IPS DF 4.7 (cell line): ENCODE data around the gene SNRNP200.
"Not testable (repeated sequence)": the region's sequence is repeated elsewhere in the genome, so short reads cannot be mapped to it uniquely, and the experiment has no call there.

ENCODE experiments used
- DNase-seq: peaks from one replicate; pipeline ENCODE4 v3.0.0-alpha.2; 2013; ENCODE audit warnings: low spot score; ENCODE audit errors: extremely low read depth

SNRNP200 gene

GRCh38 chr2:96274355-96275056, 30.8 kb downstream of the SNRNP200 start:
- DNase-seq: no peak

GRCh38 chr2:96273763-96274162, 31.6 kb downstream of the SNRNP200 start:
- DNase-seq: no peak

DNA sequence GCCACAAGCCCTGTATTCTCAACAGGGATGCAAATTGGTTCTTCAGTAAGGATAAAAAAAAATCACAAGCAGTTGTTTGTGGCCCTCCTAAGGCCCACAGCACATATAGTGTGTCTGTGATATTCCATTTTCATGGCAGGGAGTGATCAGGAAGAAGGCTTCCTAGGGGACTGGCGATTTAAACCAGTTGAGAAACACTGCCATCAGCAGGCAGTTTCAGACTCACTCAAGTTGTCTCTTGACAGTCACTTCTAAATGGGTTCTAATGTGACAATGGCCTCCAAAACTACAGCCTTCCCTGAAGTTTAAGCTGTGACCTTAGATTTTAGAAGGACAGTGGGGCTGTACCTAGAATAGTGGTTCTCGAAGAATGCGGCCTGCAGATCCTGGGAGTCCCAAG, 33.4 kb downstream of the SNRNP200 start:
- no peak for DNase-seq

DNA sequence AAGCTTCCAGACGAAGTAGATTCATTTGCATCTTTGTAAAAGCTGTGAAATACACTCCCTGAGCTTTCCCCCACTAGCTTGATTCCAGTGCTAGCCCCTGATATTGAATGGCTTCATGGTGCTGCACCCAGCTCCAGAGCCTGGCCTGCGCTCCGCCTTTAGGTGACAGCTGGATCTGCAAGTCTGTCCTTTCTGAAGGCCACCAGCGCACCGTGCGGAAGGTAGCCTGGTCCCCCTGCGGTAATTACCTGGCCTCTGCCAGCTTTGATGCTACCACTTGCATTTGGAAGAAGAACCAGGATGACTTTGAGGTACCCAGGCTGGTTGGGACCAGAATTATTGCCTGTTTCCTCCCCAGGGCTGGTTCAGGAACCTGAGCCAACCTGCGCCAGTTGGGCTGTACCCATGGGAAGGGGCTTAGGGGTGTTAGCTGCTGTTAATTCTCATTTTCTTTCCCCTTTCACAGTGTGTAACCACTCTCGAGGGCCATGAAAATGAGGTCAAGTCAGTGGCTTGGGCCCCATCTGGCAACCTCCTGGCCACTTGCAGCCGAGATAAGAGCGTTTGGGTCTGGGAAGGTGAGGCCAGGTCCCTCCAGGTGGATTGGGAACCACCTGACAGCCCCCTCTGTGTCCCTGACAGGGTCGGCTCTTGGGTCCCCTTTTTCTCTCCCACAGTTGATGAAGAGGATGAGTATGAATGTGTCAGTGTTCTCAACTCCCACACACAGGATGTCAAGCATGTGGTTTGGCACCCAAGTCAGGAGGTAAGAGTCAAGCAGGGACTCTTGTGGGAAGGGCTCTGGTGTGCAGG, 38.0 kb downstream of the SNRNP200 start:
- DNase-seq: no peak

GRCh38 chr2:96265840-96266679, 39.3 kb downstream of the SNRNP200 start, which contains the start of the genes CIAO1 and TMEM127:
Gene CIAO1 (plus strand): TSS chr2:96266225. CDS start chr2:96266351, 126 bp downstream.
Gene TMEM127 (minus strand): TSS chr2:96265997. CDS start chr2:96265381, 616 bp downstream.
- peak; percentile 64 for DNase-seq

- DNase-seq: no peak
Observed at GRCh38 chr2:96265349-96265839, 40.0 kb downstream of the SNRNP200 start.

DNA sequence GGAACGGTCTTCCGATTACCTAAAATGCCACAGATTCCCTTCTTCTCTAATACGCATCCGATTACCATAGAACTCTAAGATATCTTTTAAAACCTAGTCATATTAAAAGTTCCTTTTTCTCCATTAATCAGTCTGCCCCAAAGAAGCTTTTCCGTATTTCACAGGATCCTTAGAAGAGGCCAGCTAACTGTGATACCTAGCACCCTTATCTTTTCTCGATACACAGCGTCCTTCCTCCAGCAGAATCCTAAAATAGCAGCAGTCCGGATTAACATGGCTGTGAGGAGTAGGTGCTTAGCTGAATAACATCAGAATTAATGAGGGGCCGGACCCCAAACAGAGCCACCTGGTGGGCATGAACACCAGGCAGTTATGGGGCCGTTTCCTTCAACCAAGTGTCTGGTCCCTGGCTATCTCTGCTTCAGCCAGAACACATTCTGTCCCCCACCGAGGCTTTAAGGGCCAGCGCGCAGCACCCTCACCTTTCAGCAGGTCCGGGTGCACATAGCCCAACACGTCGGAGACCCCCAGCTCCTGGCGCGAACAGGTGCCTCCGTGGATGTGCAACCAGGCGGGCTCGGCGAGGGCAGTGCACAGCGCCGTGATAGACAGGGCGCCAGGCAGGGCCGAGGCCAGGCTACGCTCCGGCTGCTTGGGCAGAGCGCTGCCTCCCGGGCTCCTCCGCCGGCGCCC, 40.5 kb downstream of the SNRNP200 start:
- no peak for DNase-seq

DNA sequence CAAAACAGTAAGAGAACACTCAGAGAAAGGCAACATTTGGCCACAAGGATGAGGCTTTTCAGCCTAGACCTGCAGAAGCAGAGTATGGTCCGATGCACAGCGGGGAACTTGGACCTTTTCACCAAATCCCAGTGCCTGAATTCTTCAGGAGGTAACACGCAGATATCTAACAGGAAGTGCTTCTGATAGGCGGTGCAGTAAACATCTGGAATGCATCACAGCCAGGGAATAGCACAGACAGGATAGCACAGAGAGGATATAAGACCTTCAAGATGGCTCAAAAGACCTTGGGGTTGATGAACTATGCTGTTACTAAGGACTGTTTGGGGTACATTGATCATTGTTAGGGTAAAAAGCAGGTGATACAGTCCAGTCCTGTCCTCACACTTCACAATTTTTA, 41.3 kb downstream of the SNRNP200 start:
- DNase-seq: no peak

- DNase-seq: no peak
Observed at GRCh38 chr2:96262306-96262705, 43.0 kb downstream of the SNRNP200 start.

GRCh38 chr2:96261328-96262003, 43.9 kb downstream of the SNRNP200 start:
- DNase-seq: no peak

GRCh38 chr2:96260387-96261260, 44.7 kb downstream of the SNRNP200 start:
- no peak for DNase-seq

- no peak for DNase-seq
Observed at GRCh38 chr2:96259497-96259921, 45.8 kb downstream of the SNRNP200 start.

- DNase-seq: no peak
Observed at GRCh38 chr2:96258166-96259022, 47.0 kb downstream of the SNRNP200 start.

GRCh38 chr2:96257744-96258143, 47.6 kb downstream of the SNRNP200 start:
- not testable (repeated sequence) for DNase-seq

GRCh38 chr2:96256611-96257113, 48.7 kb downstream of the SNRNP200 start:
- no peak for DNase-seq

GRCh38 chr2:96254571-96254970, 50.8 kb downstream of the SNRNP200 start:
- no peak for DNase-seq

DNA sequence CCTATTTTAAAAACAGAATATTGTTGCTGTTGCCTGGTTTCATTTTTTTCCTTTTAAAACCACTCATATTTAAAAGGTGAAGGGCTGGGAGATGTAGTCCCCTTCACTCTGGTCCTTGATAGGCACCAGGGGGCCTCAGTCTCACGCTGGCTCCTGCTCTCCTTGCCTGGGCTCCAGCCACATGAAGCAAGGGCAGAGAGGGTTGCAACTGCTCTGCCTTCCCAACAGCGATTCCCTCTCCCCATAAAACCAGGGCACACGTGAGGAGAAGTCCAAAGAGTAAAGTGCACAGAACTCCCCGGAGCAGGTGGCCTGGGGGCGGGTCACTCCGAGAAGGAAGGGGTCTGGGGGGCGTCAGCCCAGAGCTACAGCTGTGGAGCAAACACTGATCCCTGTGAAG, 52.3 kb downstream of the SNRNP200 start:
- DNase-seq: no peak

GRCh38 chr2:96252526-96252925, 52.8 kb downstream of the SNRNP200 start:
- no peak for DNase-seq
